Body of pancreas (tissue), 4 donors: ENCODE data around the gene RNF225. TPM values are rescaled to one million over a fixed set of nuclear protein-coding genes. Genes with fewer than 3 reads are reported as not detected.
"Not testable (repeated sequence)": the region's sequence is repeated elsewhere in the genome, so short reads cannot be mapped to it uniquely, and the experiment has no call there.

ENCODE experiments used
- ATAC-seq: fragments of 150-250 bp; one replicate; pipeline ENCODE4 v1.9.1; 2016
- DNase-seq, 4 donors: peaks; one replicate each; pipeline ENCODE4 v3.0.0-alpha.2; 2019
- H3K27ac ChIP-seq, 4 donors: fragments of 200-600 bp; sonication (generic); 1 replicate in 3 of 4; 2 replicates in 1 of 4; pipeline versions ENCODE4 v1.5.1 to v1.6.1; 2016 to 2019; ENCODE audit warnings: mild to moderate bottlenecking in 1 of 4, mixed read lengths in 1 of 4, moderate library complexity in 1 of 4
- H3K27me3 ChIP-seq, 2 donors: fragments of 200-600 bp; sonication (generic); one replicate each; pipeline ENCODE4 v1.6.0; 2016; ENCODE audit warnings: mild to moderate bottlenecking in 1 of 2
- H3K36me3 ChIP-seq, 2 donors: fragments of 200-600 bp; sonication (generic); replicated peaks in 1 of 2; 2 replicates each; pipeline ENCODE4 v1.5.1; 2016; ENCODE audit warnings: low read depth in 2 of 2; ENCODE audit not compliant: insufficient read depth in 1 of 2
- H3K4me1 ChIP-seq: fragments of 200-600 bp; sonication (generic); one replicate; pipeline ENCODE4 v1.6.0; 2016
- H3K4me3 ChIP-seq, 2 donors: fragments of 200-600 bp; sonication (generic); 1 replicate in 1 of 2; 2 replicates in 1 of 2; pipeline ENCODE4 v1.5.1; 2016 to 2019
- H3K9me3 ChIP-seq, 3 donors: fragments of 200-600 bp; sonication (generic); 1 replicate in 2 of 3; 2 replicates in 1 of 3; pipeline ENCODE4 v1.5.1; 2016
- CTCF ChIP-seq, 7 experiments: fragments of 450-650 bp in 4 of 7; fragments of 200-600 bp in 3 of 7; sonication (generic) in 3 of 7; IDR thresholded peaks; one replicate each; pipeline ENCODE4 v1.5.1; 2016 to 2019; ENCODE audit warnings: antibody characterized with exemption in 7 of 7
- POLR2A ChIP-seq, 3 donors: fragments of 450-650 bp; IDR thresholded peaks; one replicate each; pipeline ENCODE4 v1.6.1; 2016; ENCODE audit warnings: antibody characterized with exemption in 3 of 3, mild to moderate bottlenecking in 2 of 3
- WGBS, 2 donors: methylation state at CpG; one replicate each; pipeline ENCODE4 v1.1.5; 2017; 5-methylcytosine and 5-hydroxymethylcytosine counted together
- intact Hi-C: fragments of 100-400 bp; cut with DNase I; formaldehyde crosslinking; loops from one replicate; pipeline ENCODE4 v1.15.1; 2023
- total RNA-seq, 2 donors: library from RNA; depleted of rRNA; stranded (reverse); fragments of >200 nt; gene quantifications; one replicate each; pipeline ENCODE4 v1.1.0, GENCODE V29; 2016

Gene RNF225
- total RNA-seq, 2 donors from 2014 or later = not detected

GRCh38 chr19:58368561-58369360 lies 26.7 kb upstream of the RNF225 start:
- 90 to 93% methylated on average over 19 to 37 of the region's 68 CpGs for WGBS, 2 donors
- ATAC-seq (no peak), DNase-seq (no peak)
- Histone ChIP-seq H3K4me1 (no peaks in the 10 kb centered on the region), H3K27ac (no peak overlapping the region), H3K4me3 (no peak overlapping the region), H3K27me3 (no peaks in the 10 kb centered on the region), H3K9me3 (no peaks in the 10 kb centered on the region), H3K36me3 (no peaks in the 10 kb centered on the region)
- no peak for TF ChIP-seq CTCF (IDR thresholded peaks at IDR 0.05)
- TF ChIP-seq POLR2A (IDR thresholded peaks at IDR 0.05) = no peak
- intact Hi-C loops = no loop called here

GRCh38 chr19:58372311-58373133 lies 22.9 kb upstream of the RNF225 start:
- TF ChIP-seq POLR2A (IDR thresholded peaks at IDR 0.05) = no peak
- TF ChIP-seq CTCF (IDR thresholded peaks at IDR 0.05) = no peak
- 57 to 62% methylated on average over 10 to 14 of the region's 15 CpGs for WGBS, 2 donors
- ATAC-seq = no peak

DNA sequence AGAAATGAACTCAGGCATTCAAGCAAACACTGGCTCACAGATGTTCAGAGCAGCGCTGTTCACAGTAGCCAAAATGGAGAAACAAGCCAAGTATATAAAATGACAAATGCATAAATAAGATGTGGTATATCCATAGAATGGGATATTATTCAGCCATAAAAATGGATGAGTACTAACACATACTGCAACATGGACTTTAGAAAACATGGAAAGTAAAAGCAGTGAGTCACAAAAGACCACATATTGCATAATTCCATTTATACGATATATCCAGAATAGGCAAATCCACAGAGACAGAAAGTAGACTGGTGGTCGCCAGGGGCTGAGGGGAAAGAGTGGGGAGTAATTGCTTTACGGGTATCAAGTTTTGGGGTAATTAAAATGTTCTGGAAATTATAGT lies 21.3 kb upstream of the RNF225 start:
- Histone ChIP-seq H3K4me3 (no peak overlapping the region), H3K36me3 (no peaks in the 10 kb centered on the region), H3K27ac (no peak overlapping the region), H3K9me3 (no peaks in the 10 kb centered on the region), H3K27me3 (no peaks in the 10 kb centered on the region), H3K4me1 (no peaks in the 10 kb centered on the region)
- ATAC-seq (no peak), DNase-seq (no peak)
- WGBS, 2 donors = 83 to 94% methylated on average over 4 of the region's 4 CpGs
- intact Hi-C loops = no loop called here
- TF ChIP-seq CTCF (IDR thresholded peaks at IDR 0.05) (no peak), POLR2A (IDR thresholded peaks at IDR 0.05) (no peak)

More at GRCh38 chr19:58372311-58373133, 22.9 kb upstream of the RNF225 start:
- H3K36me3 ChIP-seq = no peaks in the 10 kb centered on the region
- intact Hi-C loops = no loop called here
- H3K4me3 ChIP-seq = no peak overlapping the region
- no peaks in the 10 kb centered on the region for H3K4me1 ChIP-seq
- DNase-seq = no peak
- no peaks in the 10 kb centered on the region for H3K9me3 ChIP-seq
- no peak overlapping the region for H3K27ac ChIP-seq
- H3K27me3 ChIP-seq = no peaks in the 10 kb centered on the region

DNA sequence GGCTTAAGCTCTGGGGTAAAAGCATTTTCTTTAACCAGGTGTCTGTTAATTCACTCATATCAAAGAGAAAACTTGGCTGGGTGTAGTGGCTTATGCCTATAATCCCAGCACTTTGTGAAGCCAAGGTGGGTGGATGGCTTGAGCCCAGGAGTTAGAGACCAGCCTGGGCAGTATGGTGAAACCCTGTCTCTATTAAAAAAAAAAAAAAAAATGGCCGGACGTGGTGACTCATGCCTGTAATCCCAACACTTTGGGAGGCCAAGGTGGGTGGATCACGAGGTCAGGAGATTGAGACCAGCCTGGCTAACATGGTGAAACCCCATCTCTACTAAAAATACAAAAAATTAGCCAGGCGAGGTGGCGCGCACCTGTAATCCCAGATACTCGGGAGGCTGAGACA lies 18.7 kb upstream of the RNF225 start:
- H3K27ac ChIP-seq, intact Hi-C loops, H3K4me3 ChIP-seq, H3K36me3 ChIP-seq, ATAC-seq, DNase-seq, H3K27me3 ChIP-seq, H3K9me3 ChIP-seq: not testable (repeated sequence)
- 80 to 82% methylated on average over 7 of the region's 7 CpGs for WGBS, 2 donors
- peaks cover 14% of the 10 kb centered on the region for H3K4me1 ChIP-seq

DNA sequence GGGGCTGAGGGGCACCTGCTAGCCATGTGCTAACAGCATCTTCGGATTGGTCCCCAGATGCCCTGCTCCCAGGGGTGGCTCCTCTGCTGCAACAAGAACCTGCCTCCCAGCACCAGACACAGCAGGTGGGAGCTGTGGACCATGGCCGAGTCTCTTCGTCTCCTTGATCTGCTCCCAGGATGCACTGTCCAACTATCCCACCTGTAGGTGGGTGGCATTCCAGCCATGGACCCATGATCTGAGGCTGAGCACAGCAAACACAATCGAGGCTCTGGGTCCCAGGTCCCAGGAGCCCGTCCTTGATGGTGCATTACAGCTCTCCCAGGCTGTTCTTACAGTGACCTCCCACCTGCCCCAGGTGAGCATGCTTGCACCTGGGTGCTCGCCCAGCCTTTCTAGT lies 16.2 kb upstream of the RNF225 start:
- TF ChIP-seq CTCF (IDR thresholded peaks at IDR 0.05) (no peak), POLR2A (IDR thresholded peaks at IDR 0.05) (no peak)
- no peaks in the 10 kb centered on the region for H3K27me3 ChIP-seq
- H3K36me3 ChIP-seq = no peaks in the 10 kb centered on the region
- ATAC-seq (no peak), DNase-seq (no peak)
- intact Hi-C loops = no loop called here
- no peak overlapping the region for H3K27ac ChIP-seq
- no peak overlapping the region for H3K4me3 ChIP-seq
- 88 to 95% methylated on average over 4 to 6 of the region's 6 CpGs for whole genome bisulfite sequencing, 2 donors
- H3K9me3 ChIP-seq = no peaks in the 10 kb centered on the region
- H3K4me1 ChIP-seq = peaks cover 28% of the 10 kb centered on the region
